Measurements from ENCODE around the gene AZI2.

- TF ChIP-seq KDM1A (IDR thresholded peaks at IDR 0.05) (no peak), EZH2 (IDR thresholded peaks at IDR 0.05; ENCODE audit: borderline replicate concordance, low read depth, low read length) (no peak), SMARCC2 (IDR thresholded peaks at IDR 0.05; ENCODE audit: low read depth) (no peak), MXI1 (IDR thresholded peaks at IDR 0.05; ENCODE audit: low read depth, low read length) (no peak), CTCF (IDR thresholded peaks at IDR 0.05 in 2 of 3, conservative IDR thresholded peaks at IDR 0.05 in 1 of 3; ENCODE audit: insufficient read depth in 2 of 3, low read depth in 1 of 3, low read length in 3 of 3) (peak; percentile 23 to 64 (median 27); a peak in 3 of 6 replicates), KLF16 (IDR thresholded peaks at IDR 0.05) (no peak), POLR2A (conservative IDR thresholded peaks at IDR 0.05) (no peak)
- TF ChIP-seq, protein P1, sequence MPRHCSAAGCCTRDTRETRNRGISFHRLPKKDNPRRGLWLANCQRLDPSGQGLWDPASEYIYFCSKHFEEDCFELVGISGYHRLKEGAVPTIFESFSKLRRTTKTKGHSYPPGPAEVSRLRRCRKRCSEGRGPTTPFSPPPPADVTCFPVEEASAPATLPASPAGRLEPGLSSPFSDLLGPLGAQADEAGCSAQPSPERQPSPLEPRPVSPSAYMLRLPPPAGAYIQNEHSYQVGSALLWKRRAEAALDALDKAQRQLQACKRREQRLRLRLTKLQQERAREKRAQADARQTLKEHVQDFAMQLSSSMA (CRISPR knock-in tag; IDR thresholded peaks at IDR 0.05), result no peak
These were observed 62.0 kb downstream of the AZI2 start for GRCh38 chr3:28286595-28286994.

Measured in K562 (cell line).